Astrocyte (in vitro differentiated cells and primary cell): ENCODE results near the gene SLC48A1. TPM values are rescaled to one million over a fixed set of nuclear protein-coding genes. Genes with fewer than 3 reads are reported as not detected.

Source experiments
- DNase-seq: peaks from one replicate; pipeline ENCODE4 v3.0.0-alpha.2; 2010; ENCODE audit warnings: low read depth
- FAIRE-seq: peaks from 2 replicates; lab custom pipeline; 2011; peaks lifted over from hg19 to GRCh38; lab: Jason Lieb, UNC
- H2AFZ ChIP-seq: 2 replicates; pipeline ENCODE4 v1.6.0; 2012; ENCODE audit warnings: low read depth, low read length, inconsistent platforms
- H3K27ac ChIP-seq: 2 replicates; pipeline ENCODE4 v1.5.1; 2011; ENCODE audit warnings: low read depth, low read length, inconsistent platforms
- H3K27me3 ChIP-seq: 2 replicates; pipeline ENCODE4 v1.6.0; 2011; ENCODE audit warnings: low read length, inconsistent platforms; ENCODE audit not compliant: insufficient read depth
- H3K36me3 ChIP-seq: 2 replicates; pipeline ENCODE4 v1.5.1; 2011; ENCODE audit warnings: low read length, inconsistent platforms; ENCODE audit not compliant: insufficient read depth
- H3K4me1 ChIP-seq: 2 replicates; pipeline ENCODE4 v1.5.1; 2011; ENCODE audit warnings: low read length, inconsistent platforms; ENCODE audit not compliant: insufficient read depth
- H3K4me2 ChIP-seq: 2 replicates; pipeline ENCODE4 v1.6.0; 2012; ENCODE audit warnings: low read length, inconsistent platforms
- H3K4me3 ChIP-seq: 2 replicates; pipeline ENCODE4 v1.5.1; 2011; ENCODE audit warnings: low read depth, mild to moderate bottlenecking, low read length, inconsistent platforms; ENCODE audit not compliant: insufficient read depth
- H3K79me2 ChIP-seq: 2 replicates; pipeline ENCODE4 v1.6.0; 2012; ENCODE audit warnings: mild to moderate bottlenecking, low read length, inconsistent platforms; ENCODE audit not compliant: insufficient read depth
- H3K9ac ChIP-seq: 2 replicates; pipeline ENCODE4 v1.6.0; 2012; ENCODE audit warnings: mild to moderate bottlenecking, low read length, inconsistent platforms
- H3K9me3 ChIP-seq: 2 replicates; pipeline ENCODE4 v1.5.1; 2012; ENCODE audit warnings: low read depth, mild to moderate bottlenecking, low read length, inconsistent platforms; ENCODE audit not compliant: insufficient read depth
- H4K20me1 ChIP-seq: 2 replicates; pipeline ENCODE4 v1.6.0; 2012; ENCODE audit warnings: low read length, inconsistent platforms; ENCODE audit not compliant: insufficient read depth
- H3K27ac Mint-ChIP-seq: one replicate; pipeline ENCODE4 v1.8.0; 2021; ENCODE audit warnings: mild to moderate bottlenecking, mixed read lengths; ENCODE audit not compliant: unreplicated experiment
- H3K27me3 Mint-ChIP-seq: one replicate; pipeline ENCODE4 v1.8.0; 2021; ENCODE audit warnings: low read depth, mixed read lengths; ENCODE audit not compliant: unreplicated experiment
- H3K36me3 Mint-ChIP-seq: one replicate; pipeline ENCODE4 v1.8.0; 2021; ENCODE audit warnings: low read depth, mixed read lengths; ENCODE audit not compliant: unreplicated experiment
- H3K4me1 Mint-ChIP-seq: one replicate; pipeline ENCODE4 v1.8.0; 2021; ENCODE audit warnings: low read depth, mixed read lengths; ENCODE audit not compliant: unreplicated experiment
- H3K4me3 Mint-ChIP-seq: one replicate; pipeline ENCODE4 v1.8.0; 2021; ENCODE audit warnings: mild to moderate bottlenecking, moderate library complexity, mixed read lengths; ENCODE audit not compliant: unreplicated experiment
- H3K9me3 Mint-ChIP-seq: one replicate; pipeline ENCODE4 v1.8.0; 2021; ENCODE audit warnings: mild to moderate bottlenecking, mixed read lengths; ENCODE audit not compliant: unreplicated experiment
- EZH2 ChIP-seq: IDR thresholded peaks from 2 replicates; pipeline ENCODE4 v1.6.1; 2012; ENCODE audit warnings: mild to moderate bottlenecking, low read length, inconsistent platforms; ENCODE audit not compliant: insufficient read depth
- total RNA-seq: library from RNA; stranded (reverse); gene quantifications from 2 replicates; pipeline ENCODE4 v1.2.1, GENCODE V29; 2021
- TF ChIP-seq, protein P1 (sequence below): IDR thresholded peaks from 2 replicates; pipeline ENCODE4 v1.5.1; 2011; ENCODE audit warnings: low read depth, mild to moderate bottlenecking, inconsistent platforms, low read length, moderate library complexity; ENCODE audit not compliant: insufficient read depth

SLC48A1 gene
- total RNA-seq, 1 donor from 2014 or later = 23.8 TPM

DNA sequence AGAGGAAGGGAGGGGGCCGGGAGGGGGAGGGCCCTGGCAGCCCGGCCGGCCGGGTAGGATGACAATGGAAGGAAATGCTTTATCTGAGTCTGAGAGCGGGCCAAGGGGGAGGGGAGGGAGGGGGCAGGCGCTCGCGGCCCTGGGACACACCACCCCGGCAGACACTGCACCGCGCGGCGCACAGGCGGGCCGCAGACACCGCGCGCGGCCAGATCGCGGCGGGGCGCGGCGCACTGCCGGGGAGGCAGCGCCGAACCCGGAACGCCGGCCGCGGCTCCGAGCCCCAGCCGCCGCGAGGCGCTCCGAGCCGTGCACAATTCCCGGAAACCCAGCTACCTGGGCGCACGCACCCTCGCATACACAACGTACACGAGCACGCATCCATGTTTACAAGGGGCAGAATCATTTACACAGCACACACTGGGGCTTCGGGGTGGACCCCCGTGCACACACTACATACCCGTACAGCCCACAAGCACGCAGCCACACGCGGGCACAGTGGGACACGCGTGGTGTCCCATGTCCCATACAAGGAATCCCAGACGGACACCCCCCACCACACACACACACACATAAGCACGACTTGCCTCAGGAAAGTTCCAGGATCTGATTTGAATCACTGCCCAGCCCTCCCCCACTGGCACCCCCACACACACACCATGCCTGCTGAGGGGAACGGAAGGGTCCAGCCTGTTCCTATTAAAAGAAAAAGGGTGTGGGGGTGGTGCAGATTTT is 47.0 kb downstream of the SLC48A1 start, which contains the start of gene HDAC7:
HDAC7 (minus strand) TSS at position 8 of the 735 bp plus-strand sequence. CDS start 118 bp downstream, outside the sequence.
- Mint-ChIP-seq H3K4me3 (peak within 1 kb of the TSS; percentile 96), H3K27me3 (no peaks in the 10 kb centered on the region), H3K4me1 (peaks cover 58% of the 10 kb centered on the region), H3K36me3 (no peaks in the 10 kb centered on the region), H3K27ac (peak within 1 kb of the TSS; percentile 100), H3K9me3 (no peaks in the 10 kb centered on the region)
- Histone ChIP-seq H3K4me2 (peak within 1 kb of the TSS; percentile 99), H2AFZ (peak within 1 kb of the TSS; percentile 70), H3K4me1 (peaks cover 44% of the 10 kb centered on the region), H3K9me3 (no peaks in the 10 kb centered on the region), H3K4me3 (peak within 1 kb of the TSS; percentile 95), H3K79me2 (peaks cover 51% of the 10 kb centered on the region), H3K27me3 (no peaks in the 10 kb centered on the region), H3K9ac (peak within 1 kb of the TSS; percentile 95), H3K27ac (peak within 1 kb of the TSS; percentile 96), H3K36me3 (no peaks in the 10 kb centered on the region), H4K20me1 (peaks cover 41% of the 10 kb centered on the region)
- no peak for FAIRE-seq
- TF ChIP-seq, protein P1, sequence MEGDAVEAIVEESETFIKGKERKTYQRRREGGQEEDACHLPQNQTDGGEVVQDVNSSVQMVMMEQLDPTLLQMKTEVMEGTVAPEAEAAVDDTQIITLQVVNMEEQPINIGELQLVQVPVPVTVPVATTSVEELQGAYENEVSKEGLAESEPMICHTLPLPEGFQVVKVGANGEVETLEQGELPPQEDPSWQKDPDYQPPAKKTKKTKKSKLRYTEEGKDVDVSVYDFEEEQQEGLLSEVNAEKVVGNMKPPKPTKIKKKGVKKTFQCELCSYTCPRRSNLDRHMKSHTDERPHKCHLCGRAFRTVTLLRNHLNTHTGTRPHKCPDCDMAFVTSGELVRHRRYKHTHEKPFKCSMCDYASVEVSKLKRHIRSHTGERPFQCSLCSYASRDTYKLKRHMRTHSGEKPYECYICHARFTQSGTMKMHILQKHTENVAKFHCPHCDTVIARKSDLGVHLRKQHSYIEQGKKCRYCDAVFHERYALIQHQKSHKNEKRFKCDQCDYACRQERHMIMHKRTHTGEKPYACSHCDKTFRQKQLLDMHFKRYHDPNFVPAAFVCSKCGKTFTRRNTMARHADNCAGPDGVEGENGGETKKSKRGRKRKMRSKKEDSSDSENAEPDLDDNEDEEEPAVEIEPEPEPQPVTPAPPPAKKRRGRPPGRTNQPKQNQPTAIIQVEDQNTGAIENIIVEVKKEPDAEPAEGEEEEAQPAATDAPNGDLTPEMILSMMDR = no peak
- TF ChIP-seq EZH2 = no peak
- DNase-seq = peak; percentile 75

DNA sequence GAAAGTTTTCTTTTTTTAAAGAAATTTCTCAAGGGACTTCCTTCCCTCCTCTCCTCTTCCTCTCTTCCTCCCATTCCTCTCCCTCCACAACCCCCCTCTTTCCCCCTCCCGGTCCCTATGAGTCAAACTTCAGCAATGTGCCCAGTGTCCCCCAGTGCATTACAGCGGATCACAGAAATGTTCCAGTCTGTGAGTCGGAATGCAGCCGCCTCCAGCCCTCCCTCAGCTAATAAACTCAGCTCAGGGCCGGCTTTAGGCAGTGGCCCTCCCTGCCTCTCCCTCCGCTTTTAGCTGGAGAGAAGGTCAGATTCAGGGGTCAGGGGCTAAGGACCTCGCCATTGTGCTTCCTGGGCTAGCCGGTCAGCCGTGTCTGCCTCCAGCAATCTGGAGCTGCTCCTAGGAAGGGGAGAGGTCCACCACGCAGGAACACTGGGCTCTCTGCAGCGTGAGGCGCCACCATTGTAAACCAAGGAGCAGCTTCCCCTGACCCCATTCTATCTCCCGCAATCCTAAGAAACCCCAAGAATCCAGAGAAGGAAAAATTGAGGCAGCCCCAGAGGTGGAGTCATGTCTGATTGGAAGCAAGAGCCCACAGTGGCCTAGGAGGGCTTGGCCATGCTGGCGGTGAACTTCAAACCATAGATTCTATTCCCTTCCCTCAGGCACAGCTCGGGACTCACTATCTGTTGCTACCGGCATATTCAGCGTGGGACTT is 47.8 kb downstream of the SLC48A1 start:
- H3K9me3 ChIP-seq = no peaks in the 10 kb centered on the region
- Mint-ChIP-seq H3K4me1 (peaks cover 58% of the 10 kb centered on the region), H3K36me3 (no peaks in the 10 kb centered on the region), H3K27ac (peak overlapping the region; percentile 100), H3K27me3 (no peaks in the 10 kb centered on the region), H3K9me3 (no peaks in the 10 kb centered on the region), H3K4me3 (peak overlapping the region; percentile 96)
- no peaks in the 10 kb centered on the region for H3K36me3 ChIP-seq
- peak overlapping the region; percentile 99 for H3K4me2 ChIP-seq
- peak overlapping the region; percentile 95 for H3K4me3 ChIP-seq
- TF ChIP-seq EZH2 = no peak
- TF ChIP-seq, protein P1 = no peak
- peaks cover 34% of the 10 kb centered on the region for H4K20me1 ChIP-seq
- peaks cover 44% of the 10 kb centered on the region for H3K79me2 ChIP-seq
- peak; percentile 95 for DNase-seq
- peak overlapping the region; percentile 96 for H3K27ac ChIP-seq
- H3K27me3 ChIP-seq = no peaks in the 10 kb centered on the region
- peak overlapping the region; percentile 95 for H3K9ac ChIP-seq
- H3K4me1 ChIP-seq = peaks cover 40% of the 10 kb centered on the region
- no peak for FAIRE-seq
- peak overlapping the region; percentile 70 for H2AFZ ChIP-seq
